Measurements from ENCODE around the gene ZNF566. TPM values are rescaled to one million over a fixed set of nuclear protein-coding genes. Genes with fewer than 3 reads are reported as not detected.
A peak's percentile ranks its signal among the peaks of the same experiment; 100 is the strongest.

ZNF566 gene
- total and polyA plus RNA-seq, 2 of the 13 experiments (the other 11 are each of a cell fraction or from before 2014, with no cell fraction given) = 4.8 to 13.7 TPM

- TF ChIP-seq UBTF (CRISPR knock-in tag; IDR thresholded peaks at IDR 0.05) = peak; percentile 43
- peak; percentile 96 for TF ChIP-seq ARID4A (CRISPR knock-in tag; IDR thresholded peaks at IDR 0.05; ENCODE audit: borderline replicate concordance)
- peak; percentile 72; the same call in 1 of the 2 replicates for TF ChIP-seq ZNF709 (CRISPR knock-in tag; IDR thresholded peaks at IDR 0.05)
- TF ChIP-seq ZNF550 (CRISPR knock-in tag; IDR thresholded peaks at IDR 0.05; ENCODE audit: borderline replicate concordance) = peak; percentile 76; the same call in 1 of the 2 replicates
- no peak for TF ChIP-seq ZNF644 (CRISPR knock-in tag; IDR thresholded peaks at IDR 0.05; ENCODE audit: low read depth)
- TF ChIP-seq KDM2A (CRISPR knock-in tag; IDR thresholded peaks at IDR 0.05; ENCODE audit: borderline replicate concordance, low read depth) = peak; percentile 63; the same call in 1 of the 2 replicates
- TF ChIP-seq ZNF740 (CRISPR knock-in tag; IDR thresholded peaks at IDR 0.05) = no peak
- TF ChIP-seq ZNF143 (CRISPR knock-in tag; IDR thresholded peaks at IDR 0.05) = peak; percentile 92
- TF ChIP-seq ZNF557 (CRISPR knock-in tag; IDR thresholded peaks at IDR 0.05) = no peak
- TF ChIP-seq RBM22 (optimal IDR thresholded peaks at IDR 0.05; ENCODE audit: low read length) = no peak
- TF ChIP-seq RXRA (CRISPR knock-in tag; IDR thresholded peaks at IDR 0.05) = peak; percentile 50; the same call in 1 of the 2 replicates
- no peak for TF ChIP-seq ZNF232 (CRISPR knock-in tag; IDR thresholded peaks at IDR 0.05; ENCODE audit: borderline replicate concordance)
- 0 out of 2 replicates have a peak, but pooled peaks have one; percentile 63 for TF ChIP-seq ZBTB37 (CRISPR knock-in tag; IDR thresholded peaks at IDR 0.05)
- TF ChIP-seq JDP2 (CRISPR knock-in tag; IDR thresholded peaks at IDR 0.05; ENCODE audit: borderline replicate concordance) = no peak; the same call in 1 of the 2 replicates
- no peak for TF ChIP-seq SOX6 (IDR thresholded peaks at IDR 0.05)
- peak; percentile 50; the same call in 1 of the 2 replicates for TF ChIP-seq SOX6 (CRISPR knock-in tag; IDR thresholded peaks at IDR 0.05)
- no peak; the same call in 1 of the 2 replicates for TF ChIP-seq ZNF280B (CRISPR knock-in tag; IDR thresholded peaks at IDR 0.05; ENCODE audit: borderline replicate concordance)
- TF ChIP-seq GTF2F1 (IDR thresholded peaks at IDR 0.05; ENCODE audit: low read length) = no peak
- TF ChIP-seq ZNF703 (CRISPR knock-in tag; IDR thresholded peaks at IDR 0.05; ENCODE audit: borderline replicate concordance) = no peak; the same call in 1 of the 2 replicates
Measured at GRCh38 chr19:36489118-36489919, at the start of gene ZNF566 (continued).
